ENCODE measurements around the gene FGF11.

GRCh38 chr17:7448461-7448860 is 9.1 kb downstream of the FGF11 start:
- TF ChIP-seq CTCF (IDR thresholded peaks at IDR 0.05) (no peak), POLR2A (IDR thresholded peaks at IDR 0.05) (no peak), EP300 (IDR thresholded peaks at IDR 0.05) (no peak)

All from ovary (tissue), 3 donors.